Tibial nerve (tissue), 4 donors: ENCODE data around the gene PTPRA. TPM values are rescaled to one million over a fixed set of nuclear protein-coding genes. Genes with fewer than 3 reads are reported as not detected.

Source experiments
- DNase-seq, 2 donors: peaks; one replicate each; pipeline ENCODE4 v3.0.0-alpha.2; 2019; ENCODE audit warnings: low spot score in 2 of 2
- H3K27ac ChIP-seq, 4 donors: fragments of 200-600 bp; sonication (generic) in 3 of 4; one replicate each; pipeline ENCODE4 v1.5.1; 2017 to 2019; ENCODE audit warnings: mild to moderate bottlenecking in 1 of 4
- H3K27me3 ChIP-seq, 2 donors: fragments of 200-600 bp; sonication (generic) in 1 of 2; one replicate each; pipeline versions ENCODE4 v1.5.1 to v1.6.0; 2017 to 2019
- H3K36me3 ChIP-seq, 3 donors: fragments of 200-600 bp; sonication (generic); one replicate each; pipeline ENCODE4 v1.5.1; 2018 to 2019
- H3K4me1 ChIP-seq, 4 donors: fragments of 200-600 bp; sonication (generic) in 3 of 4; one replicate each; pipeline ENCODE4 v1.5.1; 2017 to 2019
- H3K4me3 ChIP-seq, 4 donors: fragments of 200-600 bp; sonication (generic) in 3 of 4; one replicate each; pipeline ENCODE4 v1.5.1; 2017 to 2019; ENCODE audit warnings: mild to moderate bottlenecking in 1 of 4, moderate library complexity in 1 of 4
- H3K9me3 ChIP-seq, 4 donors: fragments of 200-600 bp; sonication (generic) in 3 of 4; one replicate each; pipeline ENCODE4 v1.5.1; 2017 to 2019
- CTCF ChIP-seq, 5 experiments: fragments of 200-600 bp in 3 of 5; fragments of 450-650 bp in 2 of 5; sonication (generic) in 3 of 5; IDR thresholded peaks; one replicate each; pipeline ENCODE4 v1.5.1; 2016 to 2019; ENCODE audit warnings: antibody characterized with exemption in 5 of 5, mild to moderate bottlenecking in 3 of 5, moderate library complexity in 2 of 5
- EP300 ChIP-seq, 2 donors: sonication (generic); formaldehyde crosslinking; IDR thresholded peaks; one replicate each; pipeline ENCODE4 v1.6.1; 2017; ENCODE audit warnings: antibody characterized with exemption in 2 of 2, mild to moderate bottlenecking in 1 of 2
- POLR2A ChIP-seq, 2 donors: fragments of 450-650 bp; IDR thresholded peaks; one replicate each; pipeline ENCODE4 v1.6.1; 2017; ENCODE audit warnings: antibody characterized with exemption in 2 of 2, mild to moderate bottlenecking in 2 of 2, moderate library complexity in 2 of 2
- WGBS, 2 donors: methylation state at CpG; one replicate each; pipeline ENCODE4 v1.1.5; 2018; 5-methylcytosine and 5-hydroxymethylcytosine counted together
- total RNA-seq, 4 donors: library from RNA; depleted of rRNA; stranded (reverse); fragments of >200 nt; gene quantifications; one replicate each; pipeline ENCODE4 v1.1.0, GENCODE V29; 2016

PTPRA gene
- total RNA-seq, 4 donors from 2014 or later, result 46.3 to 119 (median 67.4) TPM

GRCh38 chr20:2955257-2955970 is 82.1 kb downstream of the PTPRA start:
- TF ChIP-seq POLR2A (IDR thresholded peaks at IDR 0.05), result no peak
- TF ChIP-seq CTCF (IDR thresholded peaks at IDR 0.05), result no peak
- TF ChIP-seq EP300 (IDR thresholded peaks at IDR 0.05), result no peak
- no peak for DNase-seq
- no peaks in the 10 kb centered on the region for H3K4me1 ChIP-seq
- no peak overlapping the region for H3K4me3 ChIP-seq
- H3K36me3 ChIP-seq, result peaks cover 0 to 26% (median 0%) of the 10 kb centered on the region in 3 donors
- no peaks in the 10 kb centered on the region for H3K9me3 ChIP-seq
- H3K27ac ChIP-seq, result no peak overlapping the region
- no peaks in the 10 kb centered on the region for H3K27me3 ChIP-seq

- Histone ChIP-seq H3K9me3 (no peaks in the 10 kb centered on the region), H3K4me3 (no peak overlapping the region), H3K4me1 (no peaks in the 10 kb centered on the region), H3K27me3 (no peaks in the 10 kb centered on the region), H3K36me3 (peaks cover 0 to 29% (median 0%) of the 10 kb centered on the region in 3 donors), H3K27ac (no peak overlapping the region)
- WGBS, 2 donors, result 68 to 80% methylated on average over 2 of the region's 2 CpGs
- TF ChIP-seq CTCF (IDR thresholded peaks at IDR 0.05) (no peak), POLR2A (IDR thresholded peaks at IDR 0.05) (no peak), EP300 (IDR thresholded peaks at IDR 0.05) (no peak)
- DNase-seq, result no peak
Measured at GRCh38 chr20:2956480-2956879, 83.2 kb downstream of the PTPRA start.

GRCh38 chr20:2967841-2968240 is 94.6 kb downstream of the PTPRA start:
- peaks cover 0 to 57% (median 5%) of the 10 kb centered on the region in 3 donors for H3K36me3 ChIP-seq
- WGBS, 2 donors, result 86 to 87% methylated on average over 3 of the region's 3 CpGs

GRCh38 chr20:2972126-2972525 is 98.8 kb downstream of the PTPRA start:
- no peak for DNase-seq
- Histone ChIP-seq H3K9me3 (no peaks in the 10 kb centered on the region), H3K4me1 (no peaks in the 10 kb centered on the region), H3K27me3 (no peaks in the 10 kb centered on the region), H3K36me3 (peaks cover 0 to 33% (median 5%) of the 10 kb centered on the region in 3 donors), H3K27ac (no peak overlapping the region), H3K4me3 (no peak overlapping the region)
- TF ChIP-seq EP300 (IDR thresholded peaks at IDR 0.05) (no peak), POLR2A (IDR thresholded peaks at IDR 0.05) (no peak), CTCF (IDR thresholded peaks at IDR 0.05) (no peak)
- 85 to 88% methylated on average over 5 of the region's 5 CpGs for WGBS, 2 donors

More at GRCh38 chr20:2967841-2968240, 94.6 kb downstream of the PTPRA start:
- DNase-seq, result no peak
- H3K4me3 ChIP-seq, result no peak overlapping the region
- no peaks in the 10 kb centered on the region for H3K27me3 ChIP-seq
- no peak for TF ChIP-seq POLR2A (IDR thresholded peaks at IDR 0.05)
- no peak for TF ChIP-seq CTCF (IDR thresholded peaks at IDR 0.05)
- TF ChIP-seq EP300 (IDR thresholded peaks at IDR 0.05), result no peak
- no peaks in the 10 kb centered on the region for H3K4me1 ChIP-seq
- H3K27ac ChIP-seq, result no peak overlapping the region
- no peaks in the 10 kb centered on the region for H3K9me3 ChIP-seq

- Histone ChIP-seq H3K27me3 (no peaks in the 10 kb centered on the region), H3K9me3 (no peaks in the 10 kb centered on the region), H3K27ac (no peak overlapping the region), H3K4me1 (no peaks in the 10 kb centered on the region), H3K36me3 (peaks cover 0 to 22% (median 5%) of the 10 kb centered on the region in 3 donors), H3K4me3 (no peak overlapping the region)
- DNase-seq, result no peak
- WGBS, 2 donors, result 96 to 97% methylated on average over 3 of the region's 3 CpGs
- no peak for TF ChIP-seq EP300 (IDR thresholded peaks at IDR 0.05)
- TF ChIP-seq POLR2A (IDR thresholded peaks at IDR 0.05), result no peak
- no peak for TF ChIP-seq CTCF (IDR thresholded peaks at IDR 0.05)
Measured at GRCh38 chr20:2973574-2973973, 100.3 kb downstream of the PTPRA start.
